Mammary epithelial cell (primary cell): ENCODE measurements around the gene IGFALS.

Experiments used
- EZH2 ChIP-seq: IDR thresholded peaks from 2 replicates; pipeline ENCODE4 v1.6.1; 2012; ENCODE audit warnings: low read length, inconsistent platforms, borderline replicate concordance
- TF ChIP-seq, protein P1 (sequence below), 2 donors: IDR thresholded peaks in 1 of 2; conservative IDR thresholded peaks in 1 of 2; 2 replicates each; pipeline ENCODE4 v1.5.1; 2011 to 2012; ENCODE audit warnings: inconsistent platforms in 2 of 2, low read length in 2 of 2, mild to moderate bottlenecking in 2 of 2, control low read depth in 1 of 2, low read depth in 1 of 2; ENCODE audit not compliant: insufficient read depth in 1 of 2; ENCODE audit errors: extremely low read depth in 1 of 2

DNA sequence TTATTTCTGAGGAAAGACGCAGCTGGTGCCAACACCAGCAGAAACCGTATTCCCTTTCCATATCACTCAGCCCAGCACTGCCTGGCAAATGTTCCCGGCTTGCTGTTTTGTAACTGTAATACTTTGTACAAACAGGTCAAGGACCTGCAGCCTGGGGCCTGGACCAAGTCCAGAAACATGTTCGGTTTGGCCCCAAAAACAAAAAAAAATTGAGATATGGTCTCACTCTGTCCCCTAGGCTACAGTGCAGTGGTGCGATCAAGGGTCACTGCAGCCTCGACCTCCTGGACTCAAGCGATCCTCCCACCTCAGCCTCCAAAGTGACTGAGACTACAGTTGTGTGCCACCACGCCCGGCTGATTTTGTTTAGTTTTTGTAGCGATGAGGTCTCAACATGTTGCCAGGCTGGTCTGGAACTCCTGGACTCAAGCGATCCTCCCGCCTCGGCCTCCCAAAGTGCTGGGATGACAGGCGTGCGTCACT, 31.9 kb upstream of the IGFALS start:
- no peak for TF ChIP-seq EZH2
- TF ChIP-seq, protein P1, sequence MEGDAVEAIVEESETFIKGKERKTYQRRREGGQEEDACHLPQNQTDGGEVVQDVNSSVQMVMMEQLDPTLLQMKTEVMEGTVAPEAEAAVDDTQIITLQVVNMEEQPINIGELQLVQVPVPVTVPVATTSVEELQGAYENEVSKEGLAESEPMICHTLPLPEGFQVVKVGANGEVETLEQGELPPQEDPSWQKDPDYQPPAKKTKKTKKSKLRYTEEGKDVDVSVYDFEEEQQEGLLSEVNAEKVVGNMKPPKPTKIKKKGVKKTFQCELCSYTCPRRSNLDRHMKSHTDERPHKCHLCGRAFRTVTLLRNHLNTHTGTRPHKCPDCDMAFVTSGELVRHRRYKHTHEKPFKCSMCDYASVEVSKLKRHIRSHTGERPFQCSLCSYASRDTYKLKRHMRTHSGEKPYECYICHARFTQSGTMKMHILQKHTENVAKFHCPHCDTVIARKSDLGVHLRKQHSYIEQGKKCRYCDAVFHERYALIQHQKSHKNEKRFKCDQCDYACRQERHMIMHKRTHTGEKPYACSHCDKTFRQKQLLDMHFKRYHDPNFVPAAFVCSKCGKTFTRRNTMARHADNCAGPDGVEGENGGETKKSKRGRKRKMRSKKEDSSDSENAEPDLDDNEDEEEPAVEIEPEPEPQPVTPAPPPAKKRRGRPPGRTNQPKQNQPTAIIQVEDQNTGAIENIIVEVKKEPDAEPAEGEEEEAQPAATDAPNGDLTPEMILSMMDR (conservative IDR thresholded peaks at IDR 0.05 in 1 of 2, IDR thresholded peaks at IDR 0.05 in 1 of 2; ENCODE audit: extremely low read depth in 1 of 2, insufficient read depth in 1 of 2, low read depth in 1 of 2, low read length in 2 of 2): no peak
